PC-9 (cell line): Measurements from ENCODE around the gene KLF13. TPM values are rescaled to one million over a fixed set of nuclear protein-coding genes. Genes with fewer than 3 reads are reported as not detected.

Experiments used
- BruUV-seq: library from RNA; stranded (reverse); fragments of 400-500 nt; replicated peaks from 2 replicates; lab custom pipeline; 2021; lab: Mats Ljungman, UMichigan
- CTCF ChIA-PET: fragments of 300-600 bp; sonication (Branson Sonifier 250); formaldehyde crosslinking; loops from one replicate; lab custom pipeline; 2022; ENCODE audit warnings: antibody characterized with exemption; lab: Charles Lee
- POLR2A ChIA-PET: fragments of 300-600 bp; sonication (Branson Sonifier 250); formaldehyde crosslinking; loops from one replicate; lab custom pipeline; 2022; ENCODE audit warnings: antibody characterized with exemption; ENCODE audit not compliant: unreplicated experiment; lab: Charles Lee
- DNase-seq, 2 experiments: peaks; one replicate each; pipeline versions ENCODE4 v3.0.0 to v3.0.0-alpha.2; 2015 to 2022; ENCODE audit warnings: mixed read lengths in 1 of 2
- H2AFZ ChIP-seq: fragments of 200-600 bp; sonication (generic); 2 replicates; pipeline ENCODE4 v1.8.1; 2017; ENCODE audit warnings: antibody characterized with exemption
- H3F3A ChIP-seq: fragments of 200-600 bp; sonication (generic); 2 replicates; pipeline ENCODE4 v1.8.1; 2017; ENCODE audit warnings: antibody characterized with exemption, mild to moderate bottlenecking, low read depth; ENCODE audit not compliant: insufficient read depth
- H3K27ac ChIP-seq: fragments of 200-600 bp; sonication (generic); 2 replicates; pipeline ENCODE4 v1.6.1; 2016; ENCODE audit warnings: mixed run types
- H3K27me3 ChIP-seq: fragments of 200-600 bp; sonication (generic); 2 replicates; pipeline ENCODE4 v1.6.1; 2016; ENCODE audit warnings: low read depth, mixed run types; ENCODE audit not compliant: insufficient read depth
- H3K36me3 ChIP-seq: fragments of 200-600 bp; sonication (generic); 2 replicates; pipeline ENCODE4 v1.6.1; 2016; ENCODE audit warnings: low read depth, mixed run types
- H3K4me1 ChIP-seq: fragments of 200-600 bp; sonication (generic); replicated peaks from 2 replicates; pipeline ENCODE4 v1.6.1; 2016; ENCODE audit warnings: mixed run types; ENCODE audit not compliant: insufficient read depth
- H3K4me2 ChIP-seq: fragments of 200-600 bp; sonication (generic); 2 replicates; pipeline ENCODE4 v1.6.1; 2017; ENCODE audit warnings: mixed run types
- H3K4me3 ChIP-seq: fragments of 200-600 bp; sonication (generic); 2 replicates; pipeline ENCODE4 v1.6.1; 2016; ENCODE audit warnings: mixed run types
- H3K79me2 ChIP-seq: fragments of 200-600 bp; sonication (generic); 2 replicates; pipeline ENCODE4 v1.6.1; 2017; ENCODE audit warnings: low read depth, mixed run types
- H3K9me2 ChIP-seq: fragments of 200-600 bp; sonication (generic); 2 replicates; pipeline ENCODE4 v1.8.1; 2017; ENCODE audit warnings: mild to moderate bottlenecking; ENCODE audit not compliant: insufficient read depth
- H3K9me3 ChIP-seq: fragments of 200-600 bp; sonication (generic); 2 replicates; pipeline ENCODE4 v1.8.1; 2016; ENCODE audit warnings: low read depth; ENCODE audit not compliant: insufficient read depth
- H4K20me1 ChIP-seq: fragments of 200-600 bp; sonication (generic); 2 replicates; pipeline ENCODE4 v1.8.1; 2017; ENCODE audit not compliant: insufficient read depth
- EZH2 ChIP-seq: fragments of 200-600 bp; sonication (generic); IDR thresholded peaks from 2 replicates; pipeline ENCODE4 v1.8.0; 2017; ENCODE audit warnings: antibody characterized with exemption, low read depth
- intact Hi-C: fragments of 100-400 bp; cut with micrococcal nuclease; formaldehyde crosslinking; loops from one replicate; pipeline ENCODE4 v1.10.0; 2022; ENCODE audit not compliant: unreplicated experiment
- total RNA-seq: library from RNA; stranded (reverse); gene quantifications from 2 replicates; pipeline ENCODE4 v1.2.3, GENCODE V29; 2021
- TF ChIP-seq, protein P1 (sequence below): fragments of 200-600 bp; sonication (generic); conservative IDR thresholded peaks from 2 replicates; pipeline ENCODE4 v1.6.1; 2017; ENCODE audit warnings: mixed run types, antibody characterized with exemption, mild to moderate bottlenecking, moderate library complexity

The KLF13 gene
- total RNA-seq, 1 experiment from 2014 or later, result 3.4 TPM

GRCh38 chr15:31387092-31387478 is 60.5 kb downstream of the KLF13 start:
- no peak overlapping the region for H2AFZ ChIP-seq
- ChIA-PET CTCF (no interaction called here), POLR2A (no interaction called here)
- no peaks in the 10 kb centered on the region for H3K9me3 ChIP-seq
- no peaks in the 10 kb centered on the region for H3K9me2 ChIP-seq
- no peaks in the 10 kb centered on the region for H3K36me3 ChIP-seq
- no TSS peak for BruUV-seq
- H4K20me1 ChIP-seq, result no peaks in the 10 kb centered on the region
- H3K4me2 ChIP-seq, result no peak overlapping the region
- intact Hi-C loops, result no loop called here
- H3K4me1 ChIP-seq, result no peaks in the 10 kb centered on the region
- no peaks in the 10 kb centered on the region for H3K79me2 ChIP-seq
- H3K27ac ChIP-seq, result no peak overlapping the region
- H3F3A ChIP-seq, result no peaks in the 10 kb centered on the region
- TF ChIP-seq EZH2, result no peak
- TF ChIP-seq, protein P1, sequence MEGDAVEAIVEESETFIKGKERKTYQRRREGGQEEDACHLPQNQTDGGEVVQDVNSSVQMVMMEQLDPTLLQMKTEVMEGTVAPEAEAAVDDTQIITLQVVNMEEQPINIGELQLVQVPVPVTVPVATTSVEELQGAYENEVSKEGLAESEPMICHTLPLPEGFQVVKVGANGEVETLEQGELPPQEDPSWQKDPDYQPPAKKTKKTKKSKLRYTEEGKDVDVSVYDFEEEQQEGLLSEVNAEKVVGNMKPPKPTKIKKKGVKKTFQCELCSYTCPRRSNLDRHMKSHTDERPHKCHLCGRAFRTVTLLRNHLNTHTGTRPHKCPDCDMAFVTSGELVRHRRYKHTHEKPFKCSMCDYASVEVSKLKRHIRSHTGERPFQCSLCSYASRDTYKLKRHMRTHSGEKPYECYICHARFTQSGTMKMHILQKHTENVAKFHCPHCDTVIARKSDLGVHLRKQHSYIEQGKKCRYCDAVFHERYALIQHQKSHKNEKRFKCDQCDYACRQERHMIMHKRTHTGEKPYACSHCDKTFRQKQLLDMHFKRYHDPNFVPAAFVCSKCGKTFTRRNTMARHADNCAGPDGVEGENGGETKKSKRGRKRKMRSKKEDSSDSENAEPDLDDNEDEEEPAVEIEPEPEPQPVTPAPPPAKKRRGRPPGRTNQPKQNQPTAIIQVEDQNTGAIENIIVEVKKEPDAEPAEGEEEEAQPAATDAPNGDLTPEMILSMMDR, result no peak
- H3K27me3 ChIP-seq, result no peaks in the 10 kb centered on the region
- no peak overlapping the region for H3K4me3 ChIP-seq
- DNase-seq, result no peak

DNA sequence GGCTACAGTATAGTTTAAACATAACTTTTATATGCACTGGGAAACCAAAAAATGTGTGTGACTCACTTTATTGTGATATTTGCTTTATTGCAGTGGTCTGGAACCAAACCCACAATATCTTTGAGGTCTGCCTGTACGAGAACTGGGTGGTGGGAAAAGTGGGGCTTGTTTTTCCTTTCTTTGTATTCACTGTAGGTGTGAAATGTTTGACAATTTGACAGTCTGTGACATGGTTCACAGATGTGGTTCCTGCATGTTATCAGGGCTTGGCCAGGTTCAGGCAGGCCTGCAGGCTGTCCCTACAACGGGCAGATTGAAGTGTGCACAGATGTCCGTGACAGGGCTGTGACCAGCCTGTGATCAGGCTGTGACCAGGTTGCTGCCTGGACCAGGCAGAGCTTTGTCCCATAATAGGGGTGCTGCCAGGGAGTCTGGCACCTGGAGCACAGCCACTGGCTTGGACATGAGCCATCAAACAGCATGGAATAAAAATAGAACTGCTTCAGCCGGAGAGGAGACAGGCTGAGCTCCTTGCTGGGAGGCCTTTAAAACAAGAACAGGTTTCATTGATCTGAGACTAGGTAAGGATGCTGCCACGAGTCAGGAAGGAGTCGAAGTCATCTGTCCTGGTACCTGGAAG is 61.0 kb downstream of the KLF13 start:
- Histone ChIP-seq H3K4me2 (no peak overlapping the region), H2AFZ (no peak overlapping the region), H3K4me3 (no peak overlapping the region), H3K27ac (no peak overlapping the region), H3K79me2 (no peaks in the 10 kb centered on the region), H3K4me1 (no peaks in the 10 kb centered on the region), H3K9me2 (no peaks in the 10 kb centered on the region), H4K20me1 (no peaks in the 10 kb centered on the region), H3K27me3 (no peaks in the 10 kb centered on the region), H3F3A (no peaks in the 10 kb centered on the region), H3K9me3 (no peaks in the 10 kb centered on the region), H3K36me3 (no peaks in the 10 kb centered on the region)
- no peak for DNase-seq
- intact Hi-C loops, result no loop called here
- ChIA-PET POLR2A (no interaction called here), CTCF (no interaction called here)
- no peak for TF ChIP-seq EZH2
- TF ChIP-seq, protein P1, result no peak
- BruUV-seq, result no TSS peak

DNA sequence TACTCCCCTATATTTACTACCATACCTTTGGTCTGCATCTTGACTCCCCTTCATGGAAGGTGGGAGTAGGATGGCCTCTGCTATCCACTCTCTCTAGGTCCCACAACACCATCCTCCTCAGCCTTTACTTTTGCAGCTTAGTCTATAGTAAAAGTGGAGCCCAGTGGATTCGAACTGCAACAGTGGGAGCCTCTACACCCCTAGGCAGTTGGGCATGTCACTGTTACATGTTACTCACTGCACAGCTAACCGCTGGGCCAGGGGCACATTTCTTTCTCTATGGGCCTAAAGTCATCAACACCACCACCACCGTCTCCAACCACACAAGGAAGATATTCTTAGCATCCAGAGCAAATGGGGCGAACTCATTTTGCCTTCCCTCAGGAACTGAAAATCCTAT is 62.9 kb downstream of the KLF13 start:
- no peak overlapping the region for H3K27ac ChIP-seq
- no TSS peak for BruUV-seq
- no peak overlapping the region for H2AFZ ChIP-seq
- no peaks in the 10 kb centered on the region for H3K9me3 ChIP-seq
- DNase-seq, result no peak
- H4K20me1 ChIP-seq, result no peaks in the 10 kb centered on the region
- intact Hi-C loops, result no loop called here
- H3K4me2 ChIP-seq, result no peak overlapping the region
- H3K27me3 ChIP-seq, result no peaks in the 10 kb centered on the region
- TF ChIP-seq EZH2, result no peak
- TF ChIP-seq, protein P1, result no peak
- H3K36me3 ChIP-seq, result no peaks in the 10 kb centered on the region
- CTCF ChIA-PET, result no interaction called here
- POLR2A ChIA-PET, result no interaction called here
- H3K4me3 ChIP-seq, result no peak overlapping the region
- H3K4me1 ChIP-seq, result no peaks in the 10 kb centered on the region
- H3K9me2 ChIP-seq, result no peaks in the 10 kb centered on the region
- H3K79me2 ChIP-seq, result no peaks in the 10 kb centered on the region
- H3F3A ChIP-seq, result no peaks in the 10 kb centered on the region
